NCI-H82 (cell line): ENCODE data around the gene OR7G2.
"Not testable (repeated sequence)": the region's sequence is repeated elsewhere in the genome, so short reads cannot be mapped to it uniquely, and the experiment has no call there.

Experiments
- DNase-seq: peaks from one replicate; lab custom pipeline; 2025; lab: John Stamatoyannopoulos, UW

Gene OR7G2

GRCh38 chr19:9073806-9074205 is 33.5 kb downstream of the OR7G2 start:
- DNase-seq: no peak

GRCh38 chr19:9071720-9072119 is 35.6 kb downstream of the OR7G2 start:
- DNase-seq: not testable (repeated sequence)

- DNase-seq: peak; percentile 52
Measured at GRCh38 chr19:9070066-9070465, 37.2 kb downstream of the OR7G2 start.

- DNase-seq: peak; percentile 37
Measured at GRCh38 chr19:9065457-9066014, 41.7 kb downstream of the OR7G2 start.

GRCh38 chr19:9061879-9062278 is 45.4 kb downstream of the OR7G2 start:
- DNase-seq: no peak

GRCh38 chr19:9060564-9061340 is 46.5 kb downstream of the OR7G2 start:
- peak; percentile 40 for DNase-seq

- DNase-seq: peak; percentile 96
Measured at GRCh38 chr19:9058905-9059667, 48.2 kb downstream of the OR7G2 start.

- no peak for DNase-seq
Measured at GRCh38 chr19:9057505-9058258, 49.6 kb downstream of the OR7G2 start.

GRCh38 chr19:9056131-9056530 is 51.1 kb downstream of the OR7G2 start:
- not testable (repeated sequence) for DNase-seq

- DNase-seq: peak; percentile 97
Measured at GRCh38 chr19:9054765-9055164, 52.5 kb downstream of the OR7G2 start.

- DNase-seq: no peak
Measured at GRCh38 chr19:9054207-9054606, 53.1 kb downstream of the OR7G2 start.

GRCh38 chr19:9053674-9054073 is 53.6 kb downstream of the OR7G2 start:
- not testable (repeated sequence) for DNase-seq

GRCh38 chr19:9052894-9053293 is 54.4 kb downstream of the OR7G2 start:
- DNase-seq: peak; percentile 69
